WTC11 (cell line): ENCODE results near the gene CEP85.

ENCODE experiments used
- NR3C1 ChIP-seq: sonication (generic); formaldehyde crosslinking; conservative IDR thresholded peaks from 2 replicates; pipeline ENCODE4 v1.8.1; 2023; ENCODE audit warnings: low read depth, mild to moderate bottlenecking, missing genetic modification reagents
- TCF7 ChIP-seq: sonication (generic); formaldehyde crosslinking; IDR thresholded peaks from 2 replicates; pipeline ENCODE4 v1.8.0; 2022; ENCODE audit warnings: mild to moderate bottlenecking, low read depth, missing genetic modification reagents, moderate library complexity
- TEAD4 ChIP-seq: sonication (generic); formaldehyde crosslinking; IDR thresholded peaks from 2 replicates; pipeline ENCODE4 v1.8.0; 2022; ENCODE audit warnings: mild to moderate bottlenecking, missing genetic modification reagents
- ZNF121 ChIP-seq: sonication (generic); formaldehyde crosslinking; IDR thresholded peaks from 2 replicates; pipeline ENCODE4 v1.8.0; 2023; ENCODE audit warnings: missing genetic modification reagents
- ZNF263 ChIP-seq: sonication (generic); formaldehyde crosslinking; IDR thresholded peaks from 2 replicates; pipeline ENCODE4 v1.8.1; 2022; ENCODE audit warnings: low read depth, mild to moderate bottlenecking, moderate library complexity, missing genetic modification reagents
- ZNF396 ChIP-seq: fragments of 250-450 bp; sonication (Bioruptor Pico); IDR thresholded peaks from 2 replicates; pipeline ENCODE4 v1.8.0; 2021; ENCODE audit warnings: mild to moderate bottlenecking, moderate library complexity, borderline replicate concordance
- TF ChIP-seq, protein P1 (sequence below): sonication (generic); formaldehyde crosslinking; conservative IDR thresholded peaks from 2 replicates; pipeline ENCODE4 v1.8.1; 2022; ENCODE audit warnings: mild to moderate bottlenecking, missing genetic modification reagents
- TF ChIP-seq, protein P2 (sequence below): fragments of 200-600 bp; IDR thresholded peaks from 2 replicates; pipeline ENCODE4 v1.8.0; 2022; ENCODE audit warnings: antibody characterized with exemption
- TF ChIP-seq, protein P3 (sequence below): sonication (generic); formaldehyde crosslinking; IDR thresholded peaks from 2 replicates; pipeline ENCODE4 v1.8.1; 2022; ENCODE audit warnings: mild to moderate bottlenecking, moderate library complexity, missing genetic modification reagents
- TF ChIP-seq, protein P4 (sequence below): sonication (generic); formaldehyde crosslinking; IDR thresholded peaks from 2 replicates; pipeline ENCODE4 v1.8.0; 2022; ENCODE audit warnings: mild to moderate bottlenecking, missing genetic modification reagents
- TF ChIP-seq, protein P5 (sequence below): sonication (generic); formaldehyde crosslinking; IDR thresholded peaks from 2 replicates; pipeline ENCODE4 v1.8.1; 2022; ENCODE audit warnings: mild to moderate bottlenecking, missing genetic modification reagents, moderate library complexity, borderline replicate concordance

DNA sequence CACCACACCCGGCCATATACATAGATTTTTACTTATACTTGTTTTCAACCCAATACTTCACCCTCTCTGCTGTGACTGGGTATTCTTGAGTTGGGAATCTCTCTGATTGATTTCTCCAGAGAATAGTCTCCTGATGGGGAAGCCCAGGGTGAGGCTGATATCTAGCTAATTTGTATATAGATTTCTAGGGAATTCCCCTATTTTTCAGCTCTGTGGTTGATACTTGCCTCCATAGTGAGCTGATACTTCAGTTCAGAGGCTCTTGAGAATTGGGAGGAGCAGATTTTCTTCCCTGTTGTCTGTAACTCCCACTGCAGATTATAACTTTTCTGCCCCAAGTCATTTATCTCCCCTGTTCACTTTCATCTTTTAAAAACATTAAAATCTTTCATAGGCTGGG, 31.4 kb downstream of the CEP85 start:
- TF ChIP-seq, protein P1, sequence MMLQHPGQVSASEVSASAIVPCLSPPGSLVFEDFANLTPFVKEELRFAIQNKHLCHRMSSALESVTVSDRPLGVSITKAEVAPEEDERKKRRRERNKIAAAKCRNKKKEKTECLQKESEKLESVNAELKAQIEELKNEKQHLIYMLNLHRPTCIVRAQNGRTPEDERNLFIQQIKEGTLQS (CRISPR knock-in tag): no peak
- TF ChIP-seq TCF7 (CRISPR knock-in tag) (no peak), TEAD4 (CRISPR knock-in tag) (no peak), ZNF263 (CRISPR knock-in tag) (no peak), ZNF121 (CRISPR knock-in tag) (no peak), ZNF396 (CRISPR knock-in tag) (no peak), NR3C1 (no peak)
- TF ChIP-seq, protein P2, sequence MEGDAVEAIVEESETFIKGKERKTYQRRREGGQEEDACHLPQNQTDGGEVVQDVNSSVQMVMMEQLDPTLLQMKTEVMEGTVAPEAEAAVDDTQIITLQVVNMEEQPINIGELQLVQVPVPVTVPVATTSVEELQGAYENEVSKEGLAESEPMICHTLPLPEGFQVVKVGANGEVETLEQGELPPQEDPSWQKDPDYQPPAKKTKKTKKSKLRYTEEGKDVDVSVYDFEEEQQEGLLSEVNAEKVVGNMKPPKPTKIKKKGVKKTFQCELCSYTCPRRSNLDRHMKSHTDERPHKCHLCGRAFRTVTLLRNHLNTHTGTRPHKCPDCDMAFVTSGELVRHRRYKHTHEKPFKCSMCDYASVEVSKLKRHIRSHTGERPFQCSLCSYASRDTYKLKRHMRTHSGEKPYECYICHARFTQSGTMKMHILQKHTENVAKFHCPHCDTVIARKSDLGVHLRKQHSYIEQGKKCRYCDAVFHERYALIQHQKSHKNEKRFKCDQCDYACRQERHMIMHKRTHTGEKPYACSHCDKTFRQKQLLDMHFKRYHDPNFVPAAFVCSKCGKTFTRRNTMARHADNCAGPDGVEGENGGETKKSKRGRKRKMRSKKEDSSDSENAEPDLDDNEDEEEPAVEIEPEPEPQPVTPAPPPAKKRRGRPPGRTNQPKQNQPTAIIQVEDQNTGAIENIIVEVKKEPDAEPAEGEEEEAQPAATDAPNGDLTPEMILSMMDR: no peak
- TF ChIP-seq, protein P3, sequence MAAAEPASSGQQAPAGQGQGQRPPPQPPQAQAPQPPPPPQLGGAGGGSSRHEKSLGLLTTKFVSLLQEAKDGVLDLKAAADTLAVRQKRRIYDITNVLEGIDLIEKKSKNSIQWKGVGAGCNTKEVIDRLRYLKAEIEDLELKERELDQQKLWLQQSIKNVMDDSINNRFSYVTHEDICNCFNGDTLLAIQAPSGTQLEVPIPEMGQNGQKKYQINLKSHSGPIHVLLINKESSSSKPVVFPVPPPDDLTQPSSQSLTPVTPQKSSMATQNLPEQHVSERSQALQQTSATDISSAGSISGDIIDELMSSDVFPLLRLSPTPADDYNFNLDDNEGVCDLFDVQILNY (CRISPR knock-in tag): no peak
- TF ChIP-seq, protein P4, sequence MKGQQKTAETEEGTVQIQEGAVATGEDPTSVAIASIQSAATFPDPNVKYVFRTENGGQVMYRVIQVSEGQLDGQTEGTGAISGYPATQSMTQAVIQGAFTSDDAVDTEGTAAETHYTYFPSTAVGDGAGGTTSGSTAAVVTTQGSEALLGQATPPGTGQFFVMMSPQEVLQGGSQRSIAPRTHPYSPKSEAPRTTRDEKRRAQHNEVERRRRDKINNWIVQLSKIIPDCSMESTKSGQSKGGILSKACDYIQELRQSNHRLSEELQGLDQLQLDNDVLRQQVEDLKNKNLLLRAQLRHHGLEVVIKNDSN: no peak
- TF ChIP-seq, protein P5, sequence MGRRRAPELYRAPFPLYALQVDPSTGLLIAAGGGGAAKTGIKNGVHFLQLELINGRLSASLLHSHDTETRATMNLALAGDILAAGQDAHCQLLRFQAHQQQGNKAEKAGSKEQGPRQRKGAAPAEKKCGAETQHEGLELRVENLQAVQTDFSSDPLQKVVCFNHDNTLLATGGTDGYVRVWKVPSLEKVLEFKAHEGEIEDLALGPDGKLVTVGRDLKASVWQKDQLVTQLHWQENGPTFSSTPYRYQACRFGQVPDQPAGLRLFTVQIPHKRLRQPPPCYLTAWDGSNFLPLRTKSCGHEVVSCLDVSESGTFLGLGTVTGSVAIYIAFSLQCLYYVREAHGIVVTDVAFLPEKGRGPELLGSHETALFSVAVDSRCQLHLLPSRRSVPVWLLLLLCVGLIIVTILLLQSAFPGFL (CRISPR knock-in tag): no peak
